HG03280 (cell line): ENCODE data around the gene DGKD.
A peak's percentile ranks its signal among the peaks of the same experiment; 100 is the strongest.
"Not testable (repeated sequence)": the region's sequence is repeated elsewhere in the genome, so short reads cannot be mapped to it uniquely, and the experiment has no call there.

Experiments
- ATAC-seq: cut with Tn5 transposase; IDR thresholded peaks from one replicate; pipeline ENCODE4 v1.9.1; 2021; ENCODE audit warnings: mild to moderate bottlenecking, moderate library complexity; ENCODE audit not compliant: unreplicated experiment

Gene DGKD

GRCh38 chr2:233385489-233386044 lies 31.3 kb downstream of the DGKD start:
- peak; percentile 69 for ATAC-seq

GRCh38 chr2:233386382-233387041 lies 32.2 kb downstream of the DGKD start:
- no peak for ATAC-seq

- no peak for ATAC-seq
These were observed 32.9 kb downstream of the DGKD start for GRCh38 chr2:233387225-233387624.

GRCh38 chr2:233387667-233388528 lies 33.6 kb downstream of the DGKD start:
- ATAC-seq: no peak

- no peak for ATAC-seq
These were observed 35.4 kb downstream of the DGKD start for GRCh38 chr2:233389601-233390125.

- no peak for ATAC-seq
These were observed 41.4 kb downstream of the DGKD start for GRCh38 chr2:233395687-233396086.

GRCh38 chr2:233396726-233397665 lies 42.7 kb downstream of the DGKD start:
- not testable (repeated sequence) for ATAC-seq

GRCh38 chr2:233399306-233400225 lies 45.3 kb downstream of the DGKD start:
- no peak for ATAC-seq

GRCh38 chr2:233400341-233400740 lies 46.0 kb downstream of the DGKD start:
- ATAC-seq: no peak

GRCh38 chr2:233400961-233401360 lies 46.7 kb downstream of the DGKD start:
- no peak for ATAC-seq

- no peak for ATAC-seq
These were observed 48.1 kb downstream of the DGKD start for GRCh38 chr2:233402346-233402745.

- no peak for ATAC-seq
These were observed 48.5 kb downstream of the DGKD start for GRCh38 chr2:233402789-233403188.

- ATAC-seq: peak; percentile 50
These were observed 49.9 kb downstream of the DGKD start for GRCh38 chr2:233404222-233404621.

- no peak for ATAC-seq
These were observed 52.6 kb downstream of the DGKD start for GRCh38 chr2:233406865-233407264.

GRCh38 chr2:233407771-233408181 lies 53.5 kb downstream of the DGKD start:
- no peak for ATAC-seq

- ATAC-seq: no peak
These were observed 54.3 kb downstream of the DGKD start for GRCh38 chr2:233408366-233409285.

- ATAC-seq: no peak
These were observed 55.1 kb downstream of the DGKD start for GRCh38 chr2:233409286-233409991.
